ENCODE data around the gene COPB1. TPM values are rescaled to one million over a fixed set of nuclear protein-coding genes. Genes with fewer than 3 reads are reported as not detected.

The COPB1 gene
- total RNA-seq, 4 donors from 2014 or later = 30.7 to 91.9 (median 60.9) TPM

DNA sequence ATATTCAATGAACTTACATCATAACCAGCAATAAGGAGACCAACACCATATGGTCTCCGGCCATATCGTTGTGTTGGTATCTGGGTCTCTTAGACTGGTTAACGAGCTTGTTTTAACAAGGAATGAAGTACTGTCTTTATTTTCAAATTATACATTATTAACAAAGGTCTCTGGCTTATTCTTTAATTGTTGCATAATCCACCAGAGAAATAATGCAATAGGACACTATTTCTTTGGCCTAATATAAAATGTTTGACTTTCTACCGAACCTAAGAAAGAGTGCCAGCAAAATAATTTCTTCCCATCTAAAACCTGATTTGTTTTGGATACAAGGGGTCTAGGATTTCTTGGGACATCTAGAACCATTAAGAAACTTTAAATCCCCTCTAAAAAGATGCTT lies 14.2 kb upstream of the COPB1 start:
- no peaks in the 10 kb centered on the region for H3K27me3 ChIP-seq
- H3K4me3 ChIP-seq = no peak overlapping the region
- H3K4me1 ChIP-seq = peaks cover 1 to 11% (median 9%) of the 10 kb centered on the region in 4 donors
- H3K36me3 ChIP-seq = peaks cover 0 to 80% (median 36%) of the 10 kb centered on the region in 4 donors
- WGBS, 2 donors (ENCODE audit: low coverage in 1 of 2) = 89 to 94% methylated on average over 4 of the region's 4 CpGs
- no peak for DNase-seq
- TF ChIP-seq POLR2A (IDR thresholded peaks at IDR 0.05) = no peak
- no peak for TF ChIP-seq POLR2AphosphoS5 (IDR thresholded peaks at IDR 0.05)
- TF ChIP-seq EP300 (IDR thresholded peaks at IDR 0.05; ENCODE audit: low read depth) = no peak
- H3K27ac ChIP-seq = no peak overlapping the region
- no peaks in the 10 kb centered on the region for H3K9me3 ChIP-seq
- in situ Hi-C loops (cut with MboI; ENCODE audit: low pct_ligation_motif_present in 1 of 4, low pct_unique_long_range_greater_than_20kb in 1 of 4, low sequenced_read_pairs in 3 of 4) = loop anchor here in 1 of 4 donors (25.0 kb wide), 1 partner anchor 374 kb away; the partner anchor contains the start of gene CYP2R1
- intact Hi-C loops (cut with DNase I; ENCODE audit: low total_unique reads) = no loop called here

DNA sequence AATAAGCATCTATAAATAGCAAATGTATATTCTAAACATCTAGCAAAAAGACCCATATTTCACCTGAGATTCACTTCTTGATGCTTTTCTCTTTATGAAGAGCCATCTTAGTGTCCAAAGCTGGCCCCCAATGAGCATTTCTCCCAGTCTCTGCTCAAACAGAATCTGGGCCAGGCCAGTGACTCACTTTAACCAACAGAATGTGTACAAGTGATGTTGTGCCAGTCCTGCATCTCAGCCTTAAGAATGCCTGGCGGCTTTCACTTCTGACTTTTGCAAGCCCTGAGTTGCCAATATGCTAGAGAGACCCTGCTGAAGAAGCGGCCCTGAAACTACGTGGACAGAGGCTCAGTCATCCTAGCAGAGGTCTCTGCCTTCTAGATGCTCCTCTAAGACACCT lies 6.9 kb upstream of the COPB1 start:
- in situ Hi-C loops (cut with MboI; ENCODE audit: low pct_ligation_motif_present in 1 of 4, low pct_unique_long_range_greater_than_20kb in 1 of 4, low sequenced_read_pairs in 3 of 4) = loop anchor here in 1 of 4 donors (25.0 kb wide), 1 partner anchor 381 kb away; the partner anchor contains the start of gene CYP2R1
- WGBS, 2 donors (ENCODE audit: low coverage in 1 of 2) = 100% methylated on average over 3 of the region's 3 CpGs; no CpG with 5 or more reads in 1 of the 2 donors

GRCh38 chr11:14503023-14503422 lies 3.4 kb upstream of the COPB1 start:
- peaks cover 0 to 42% (median 18%) of the 10 kb centered on the region in 4 donors for H3K36me3 ChIP-seq
- no peaks in the 10 kb centered on the region for H3K9me3 ChIP-seq
- H3K4me1 ChIP-seq = peaks cover 0 to 16% (median 5%) of the 10 kb centered on the region in 4 donors
- 90% methylated on average over 1 of the region's 1 CpG; no CpG with 5 or more reads in 1 of the 2 donors for WGBS, 2 donors (ENCODE audit: low coverage in 1 of 2)
- TF ChIP-seq POLR2A (IDR thresholded peaks at IDR 0.05) (no peak), CTCF (IDR thresholded peaks at IDR 0.05) (no peak), POLR2AphosphoS5 (IDR thresholded peaks at IDR 0.05) (no peak), EP300 (IDR thresholded peaks at IDR 0.05; ENCODE audit: low read depth) (no peak)
- in situ Hi-C loops (cut with MboI; ENCODE audit: low pct_ligation_motif_present in 1 of 4, low pct_unique_long_range_greater_than_20kb in 1 of 4, low sequenced_read_pairs in 3 of 4) (loop anchor here in 1 of 4 donors (25.0 kb wide), 1 partner anchor 384 kb away; the partner anchor contains the start of gene CYP2R1), intact Hi-C loops (cut with DNase I; ENCODE audit: low total_unique reads) (no loop called here)
- no peak overlapping the region for H3K4me3 ChIP-seq
- H3K27ac ChIP-seq = no peak overlapping the region
- no peak for DNase-seq
- H3K27me3 ChIP-seq = no peaks in the 10 kb centered on the region

More for the DNA sequence above, 6.9 kb upstream of the COPB1 start:
- TF ChIP-seq POLR2A (IDR thresholded peaks at IDR 0.05) (no peak), EP300 (IDR thresholded peaks at IDR 0.05; ENCODE audit: low read depth) (no peak), CTCF (IDR thresholded peaks at IDR 0.05) (no peak), POLR2AphosphoS5 (IDR thresholded peaks at IDR 0.05) (no peak)
- DNase-seq = no peak
- intact Hi-C loops (cut with DNase I; ENCODE audit: low total_unique reads) = no loop called here
- Histone ChIP-seq H3K9me3 (no peaks in the 10 kb centered on the region), H3K27ac (no peak overlapping the region), H3K36me3 (peaks cover 0 to 68% (median 32%) of the 10 kb centered on the region in 4 donors), H3K27me3 (no peaks in the 10 kb centered on the region), H3K4me3 (no peak overlapping the region), H3K4me1 (no peaks in the 10 kb centered on the region)

GRCh38 chr11:14502039-14502438 lies 2.4 kb upstream of the COPB1 start:
- Histone ChIP-seq H3K4me1 (peaks cover 0 to 26% (median 6%) of the 10 kb centered on the region in 4 donors), H3K36me3 (peaks cover 0 to 40% (median 18%) of the 10 kb centered on the region in 4 donors), H3K9me3 (no peaks in the 10 kb centered on the region), H3K27ac (no peak overlapping the region), H3K27me3 (no peaks in the 10 kb centered on the region), H3K4me3 (no peak overlapping the region)
- no peak for DNase-seq
- 97% methylated on average over 4 of the region's 4 CpGs; no CpG with 5 or more reads in 1 of the 2 donors for WGBS, 2 donors (ENCODE audit: low coverage in 1 of 2)
- intact Hi-C loops (cut with DNase I; ENCODE audit: low total_unique reads) (no loop called here), in situ Hi-C loops (cut with MboI; ENCODE audit: low pct_ligation_motif_present in 1 of 4, low pct_unique_long_range_greater_than_20kb in 1 of 4, low sequenced_read_pairs in 3 of 4) (loop anchor here in 1 of 4 donors (25.0 kb wide), 1 partner anchor 385 kb away; the partner anchor contains the start of gene CYP2R1)
- TF ChIP-seq POLR2AphosphoS5 (IDR thresholded peaks at IDR 0.05) = no peak
- TF ChIP-seq CTCF (IDR thresholded peaks at IDR 0.05) = no peak
- TF ChIP-seq POLR2A (IDR thresholded peaks at IDR 0.05) = no peak
- TF ChIP-seq EP300 (IDR thresholded peaks at IDR 0.05; ENCODE audit: low read depth) = no peak

Data from transverse colon (tissue), 4 donors.